H9 (cell line): ENCODE measurements around the gene C13orf42. TPM values are rescaled to one million over a fixed set of nuclear protein-coding genes. Genes with fewer than 3 reads are reported as not detected.

Experiments used
- DNase-seq: peaks from one replicate; pipeline ENCODE4 v3.0.0-alpha.2; 2017
- H2AFZ ChIP-seq: one replicate; pipeline ENCODE4 v1.6.1; 2013; ENCODE audit warnings: mild to moderate bottlenecking, low read length, control low read depth, moderate library complexity
- H2AK5ac ChIP-seq: 2 replicates; pipeline ENCODE4 v1.6.1; 2013; ENCODE audit warnings: low read length, control low read depth, mixed read lengths; ENCODE audit not compliant: insufficient read length
- H2BK120ac ChIP-seq: one replicate; pipeline ENCODE4 v1.6.1; 2013; ENCODE audit warnings: low read depth, mild to moderate bottlenecking, low read length, control low read depth, inconsistent platforms; ENCODE audit not compliant: poor library complexity, severe bottlenecking
- H2BK12ac ChIP-seq: 2 replicates; pipeline ENCODE4 v1.6.1; 2013; ENCODE audit warnings: low read length, control low read depth, mixed read lengths, low read depth; ENCODE audit not compliant: insufficient read length
- H2BK15ac ChIP-seq: 2 replicates; pipeline ENCODE4 v1.6.1; 2013; ENCODE audit warnings: low read depth, low read length, control low read depth
- H2BK20ac ChIP-seq: one replicate; pipeline ENCODE4 v1.6.1; 2013; ENCODE audit warnings: low read depth, mild to moderate bottlenecking, low read length, control low read depth, inconsistent platforms; ENCODE audit not compliant: poor library complexity, severe bottlenecking
- H2BK5ac ChIP-seq: 2 replicates; pipeline ENCODE4 v1.6.1; 2013; ENCODE audit warnings: low read length, control low read depth, mixed read lengths; ENCODE audit not compliant: insufficient read length
- H3K14ac ChIP-seq: 2 replicates; pipeline ENCODE4 v1.6.1; 2013; ENCODE audit warnings: low read length, control low read depth; ENCODE audit not compliant: insufficient read depth
- H3K18ac ChIP-seq: 2 replicates; pipeline ENCODE4 v1.6.1; 2013; ENCODE audit warnings: low read depth, mild to moderate bottlenecking, mixed read lengths, low read length, control low read depth; ENCODE audit not compliant: insufficient read length
- H3K23ac ChIP-seq: 2 replicates; pipeline ENCODE4 v1.6.1; 2013; ENCODE audit warnings: low read length, control low read depth, mixed read lengths, low read depth; ENCODE audit not compliant: insufficient read length
- H3K23me2 ChIP-seq: 2 replicates; pipeline ENCODE4 v1.6.1; 2013; ENCODE audit warnings: low read depth, mild to moderate bottlenecking, mixed read lengths, low read length, control low read depth; ENCODE audit not compliant: insufficient read length, poor library complexity, severe bottlenecking
- H3K27ac ChIP-seq: 2 replicates; pipeline ENCODE4 v1.5.1; 2013; ENCODE audit warnings: low read length, control low read depth, mixed read lengths, low read depth; ENCODE audit not compliant: insufficient read length
- H3K27me3 ChIP-seq: 2 replicates; pipeline ENCODE4 v1.6.1; 2013; ENCODE audit warnings: low read length, control low read depth, inconsistent platforms; ENCODE audit not compliant: insufficient read depth
- H3K4ac ChIP-seq: 2 replicates; pipeline ENCODE4 v1.6.1; 2013; ENCODE audit warnings: low read depth, mild to moderate bottlenecking, control low read depth, inconsistent platforms, low read length, moderate library complexity
- H3K4me1 ChIP-seq: 2 replicates; pipeline ENCODE4 v1.6.1; 2013; ENCODE audit warnings: low read length, control low read depth, inconsistent platforms; ENCODE audit not compliant: insufficient read depth
- H3K4me2 ChIP-seq: 2 replicates; pipeline ENCODE4 v1.6.1; 2013; ENCODE audit warnings: low read length, control low read depth, mixed read lengths; ENCODE audit not compliant: insufficient read length, insufficient read depth
- H3K56ac ChIP-seq: 2 replicates; pipeline ENCODE4 v1.6.1; 2013; ENCODE audit warnings: low read depth, mild to moderate bottlenecking, mixed read lengths, low read length, control low read depth; ENCODE audit not compliant: insufficient read length
- H3K79me1 ChIP-seq: 2 replicates; pipeline ENCODE4 v1.6.1; 2013; ENCODE audit warnings: low read depth, mild to moderate bottlenecking, moderate library complexity, low read length, control low read depth, inconsistent platforms; ENCODE audit not compliant: insufficient read depth, poor library complexity, severe bottlenecking
- H3K79me2 ChIP-seq: 2 replicates; pipeline ENCODE4 v1.6.1; 2013; ENCODE audit warnings: low read length, control low read depth, inconsistent platforms; ENCODE audit not compliant: insufficient read depth
- H3K9ac ChIP-seq: 2 replicates; pipeline ENCODE4 v1.6.1; 2013; ENCODE audit warnings: low read length, control low read depth, mixed read lengths; ENCODE audit not compliant: insufficient read length; ENCODE audit errors: extremely low read depth
- H3K9me3 ChIP-seq: one replicate; pipeline ENCODE4 v1.6.1; 2013; ENCODE audit warnings: low read depth, low read length, inconsistent platforms; ENCODE audit not compliant: control insufficient read depth
- H3T11ph ChIP-seq: one replicate; pipeline ENCODE4 v1.6.1; 2013; ENCODE audit warnings: mild to moderate bottlenecking, low read length, control low read depth, inconsistent platforms
- H4K20me1 ChIP-seq: one replicate; pipeline ENCODE4 v1.6.1; 2013; ENCODE audit not compliant: control insufficient read depth, insufficient read length, insufficient read depth
- H4K5ac ChIP-seq: 2 replicates; pipeline ENCODE4 v1.6.1; 2013; ENCODE audit warnings: low read depth, mild to moderate bottlenecking, mixed read lengths, low read length, control low read depth; ENCODE audit not compliant: insufficient read length
- H4K8ac ChIP-seq: replicated peaks from 2 replicates; pipeline ENCODE4 v1.6.1; 2013; ENCODE audit warnings: low read length, control low read depth, mixed read lengths, low read depth; ENCODE audit not compliant: insufficient read length
- H4K91ac ChIP-seq: 2 replicates; pipeline ENCODE4 v1.6.1; 2013; ENCODE audit warnings: low read depth, mild to moderate bottlenecking, moderate library complexity, mixed read lengths, low read length, control low read depth; ENCODE audit not compliant: insufficient read length
- H3K27ac Mint-ChIP-seq, 3 experiments: 2 replicates in 2 of 3; 3 replicates in 1 of 3; pipeline ENCODE4 v1.8.0; 2020 to 2021; ENCODE audit warnings: mixed read lengths in 3 of 3, mild to moderate bottlenecking in 1 of 3, moderate library complexity in 1 of 3
- H3K27me3 Mint-ChIP-seq: 2 replicates; pipeline ENCODE4 v1.8.0; 2021; ENCODE audit warnings: low read depth, mild to moderate bottlenecking, moderate library complexity, mixed read lengths
- H3K36me3 Mint-ChIP-seq, 3 experiments: 2 replicates in 2 of 3; 3 replicates in 1 of 3; pipeline ENCODE4 v1.8.0; 2020 to 2021; ENCODE audit warnings: low read depth in 3 of 3, mixed read lengths in 3 of 3; ENCODE audit not compliant: insufficient read depth in 1 of 3
- H3K4me1 Mint-ChIP-seq, 2 experiments: 2 replicates each; pipeline ENCODE4 v1.8.0; 2020; ENCODE audit warnings: mixed read lengths in 2 of 2
- H3K4me3 Mint-ChIP-seq, 2 experiments: 2 replicates in 1 of 2; 3 replicates in 1 of 2; pipeline ENCODE4 v1.8.0; 2020 to 2021; ENCODE audit warnings: mild to moderate bottlenecking in 2 of 2, mixed read lengths in 2 of 2, moderate library complexity in 1 of 2
- H3K9me3 Mint-ChIP-seq, 2 experiments: 2 replicates in 1 of 2; 3 replicates in 1 of 2; pipeline ENCODE4 v1.8.0; 2020; ENCODE audit warnings: mild to moderate bottlenecking in 2 of 2, mixed read lengths in 2 of 2, moderate library complexity in 1 of 2
- WGBS: extraction: QIAGEN DNeasy Blood & Tissue Kit; methylation state at CpG from one replicate; pipeline ENCODE4 v1.1.7; 2013; ENCODE audit warnings: missing lambda C conversion rate, low lambda C conversion rate, mixed read lengths; ENCODE audit not compliant: insufficient read length; ENCODE audit errors: extremely low coverage; 5-methylcytosine and 5-hydroxymethylcytosine counted together
- total RNA-seq: library from RNA; stranded (reverse); gene quantifications from 2 replicates; pipeline ENCODE4 v1.2.1, GENCODE V29; 2021
- TF ChIP-seq, protein P1 (sequence below): fragments of 200-600 bp; sonication (generic); conservative IDR thresholded peaks from 3 replicates; pipeline ENCODE4 v1.8.0; 2021; ENCODE audit warnings: antibody characterized with exemption, mild to moderate bottlenecking

Gene C13orf42
- total RNA-seq, 1 experiment from 2014 or later: 16.5 TPM

DNA sequence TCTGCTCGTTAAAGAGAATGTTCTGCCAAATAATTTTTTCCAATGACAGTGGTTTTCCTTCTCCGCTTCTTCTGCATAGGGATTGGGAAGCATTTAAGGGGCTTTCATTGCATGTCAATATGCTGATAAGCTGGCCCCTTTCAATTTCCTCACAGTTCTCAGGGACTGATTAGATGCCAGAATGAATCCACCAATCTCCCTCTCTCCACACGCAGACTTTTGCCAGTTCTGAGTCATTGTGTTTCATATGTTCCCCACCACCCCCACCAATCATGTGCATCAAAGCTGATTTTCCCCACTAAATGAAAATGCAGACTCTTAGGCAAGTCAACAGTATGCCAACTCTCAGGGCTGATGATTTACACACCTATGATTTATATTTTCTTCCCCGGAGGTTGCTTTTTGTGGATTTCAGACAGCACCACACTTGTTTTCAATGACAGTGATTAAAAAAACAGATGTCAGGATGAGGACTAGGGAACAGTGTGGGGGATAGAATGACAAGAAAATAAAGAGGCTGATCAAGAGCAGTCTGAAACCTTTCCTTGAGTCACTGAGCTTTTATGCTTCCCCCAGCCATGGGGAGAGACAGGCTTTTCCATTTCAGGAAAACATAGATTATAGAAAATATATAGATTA lies 47.9 kb upstream of the C13orf42 start:
- Histone ChIP-seq H3K27me3 (no peaks in the 10 kb centered on the region), H4K5ac (no peak overlapping the region), H2BK120ac (no peak overlapping the region), H3K18ac (no peak overlapping the region), H3K9ac (no peak overlapping the region), H3K4ac (no peak overlapping the region), H3K9me3 (no peaks in the 10 kb centered on the region), H3K14ac (no peak overlapping the region), H2AK5ac (no peak overlapping the region), H4K8ac (no peak overlapping the region), H3K79me2 (no peaks in the 10 kb centered on the region), H3K56ac (no peak overlapping the region), H2AFZ (no peak overlapping the region), H2BK20ac (no peak overlapping the region), H3K79me1 (no peaks in the 10 kb centered on the region), H3T11ph (no peak overlapping the region), H4K20me1 (no peaks in the 10 kb centered on the region), H2BK5ac (no peak overlapping the region), H3K4me2 (no peak overlapping the region), H3K4me1 (peaks cover 27% of the 10 kb centered on the region), H4K91ac (no peak overlapping the region), H2BK12ac (no peak overlapping the region), H2BK15ac (no peak overlapping the region), H3K23me2 (no peaks in the 10 kb centered on the region), H3K27ac (no peak overlapping the region), H3K23ac (no peak overlapping the region)
- no CpG with 5 or more reads among the region's 4 CpGs for WGBS
- DNase-seq: no peak
- no peaks in the 10 kb centered on the region; a peak in 1 of 5 replicates for H3K9me3 Mint-ChIP-seq
- no peaks in the 10 kb centered on the region for H3K27me3 Mint-ChIP-seq
- H3K27ac Mint-ChIP-seq: peak overlapping the region; percentile 2 to 82 (median 7); a peak in 3 of 7 replicates
- peaks cover 57 to 64% of the 10 kb centered on the region in 2 experiments for H3K4me1 Mint-ChIP-seq
- H3K36me3 Mint-ChIP-seq: peaks cover 1 to 4% (median 2%) of the 10 kb centered on the region in 3 experiments; a peak in 2 of 7 replicates
- no peak overlapping the region for H3K4me3 Mint-ChIP-seq
- TF ChIP-seq, protein P1, sequence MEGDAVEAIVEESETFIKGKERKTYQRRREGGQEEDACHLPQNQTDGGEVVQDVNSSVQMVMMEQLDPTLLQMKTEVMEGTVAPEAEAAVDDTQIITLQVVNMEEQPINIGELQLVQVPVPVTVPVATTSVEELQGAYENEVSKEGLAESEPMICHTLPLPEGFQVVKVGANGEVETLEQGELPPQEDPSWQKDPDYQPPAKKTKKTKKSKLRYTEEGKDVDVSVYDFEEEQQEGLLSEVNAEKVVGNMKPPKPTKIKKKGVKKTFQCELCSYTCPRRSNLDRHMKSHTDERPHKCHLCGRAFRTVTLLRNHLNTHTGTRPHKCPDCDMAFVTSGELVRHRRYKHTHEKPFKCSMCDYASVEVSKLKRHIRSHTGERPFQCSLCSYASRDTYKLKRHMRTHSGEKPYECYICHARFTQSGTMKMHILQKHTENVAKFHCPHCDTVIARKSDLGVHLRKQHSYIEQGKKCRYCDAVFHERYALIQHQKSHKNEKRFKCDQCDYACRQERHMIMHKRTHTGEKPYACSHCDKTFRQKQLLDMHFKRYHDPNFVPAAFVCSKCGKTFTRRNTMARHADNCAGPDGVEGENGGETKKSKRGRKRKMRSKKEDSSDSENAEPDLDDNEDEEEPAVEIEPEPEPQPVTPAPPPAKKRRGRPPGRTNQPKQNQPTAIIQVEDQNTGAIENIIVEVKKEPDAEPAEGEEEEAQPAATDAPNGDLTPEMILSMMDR: no peak
